GM10248 (cell line): ENCODE results near the gene CFHR2.
"Not testable (repeated sequence)": the region's sequence is repeated elsewhere in the genome, so short reads cannot be mapped to it uniquely, and the experiment has no call there.

Source experiments
- CTCF ChIA-PET: fragments of 300-600 bp; sonication (Branson Sonifier 250); formaldehyde crosslinking; extraction: SDS; loops from one replicate; lab custom pipeline; 2021; ENCODE audit warnings: antibody characterized with exemption; lab: Yijun Ruan, JAX
- POLR2A ChIA-PET: fragments of 350-650 bp; sonication (Branson Sonifier 250); formaldehyde crosslinking; extraction: SDS; loops from one replicate; lab custom pipeline; 2020; ENCODE audit warnings: antibody characterized with exemption; lab: Yijun Ruan, JAX
- DNase-seq: peaks from one replicate; pipeline ENCODE4 v3.0.0; 2012; ENCODE audit errors: extremely low spot score
- TF ChIP-seq, protein P1 (sequence below): IDR thresholded peaks from 2 replicates; pipeline ENCODE4 v1.5.1; 2012; ENCODE audit warnings: mild to moderate bottlenecking, low read depth; ENCODE audit errors: extremely low read depth, missing control alignments, control extremely low read depth

Gene CFHR2

DNA sequence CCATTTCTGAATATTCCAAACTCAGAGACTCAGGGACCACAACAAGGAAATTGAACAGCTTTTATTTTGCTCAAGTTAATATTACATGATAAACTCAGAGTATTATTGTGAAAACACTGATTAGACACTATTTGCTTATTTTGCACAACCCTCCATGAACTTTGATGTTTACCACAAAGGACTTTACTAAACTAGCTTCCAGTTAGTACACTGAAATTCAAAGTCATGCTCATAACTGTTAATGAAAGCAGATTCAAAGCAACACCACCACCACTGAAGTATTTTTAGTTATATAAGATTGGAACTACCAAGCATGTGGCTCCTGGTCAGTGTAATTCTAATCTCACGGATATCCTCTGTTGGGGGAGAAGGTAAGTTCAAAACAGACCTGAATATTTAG, at the start of gene CFHR2:
TSS of gene CFHR2 (plus strand) at position 171 of the 400 bp plus-strand sequence. CDS start at position 314, 143 bp downstream.
- CTCF ChIA-PET, DNase-seq, POLR2A ChIA-PET: not testable (repeated sequence)

DNA sequence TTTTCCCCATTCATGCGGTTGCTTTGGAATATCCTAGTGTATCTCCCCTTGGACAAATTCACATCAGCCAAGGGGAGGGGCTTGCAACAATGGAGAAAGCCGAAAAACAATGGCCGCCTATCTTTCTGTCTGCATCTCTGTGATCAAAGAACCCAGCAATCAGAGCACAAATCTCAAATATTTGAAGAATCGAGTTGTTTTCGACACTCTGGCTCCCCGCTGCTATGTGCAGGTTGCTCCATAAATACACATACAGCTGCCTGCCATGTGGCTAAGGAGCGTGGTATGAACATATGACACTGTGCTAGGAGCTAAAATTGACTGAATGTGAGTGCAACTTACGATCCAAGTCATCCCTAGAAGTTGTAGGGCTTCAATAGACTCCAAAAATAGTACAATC, 47.2 kb upstream of the CFHR2 start:
- CTCF ChIA-PET = no interaction called here
- POLR2A ChIA-PET = no interaction called here
- TF ChIP-seq, protein P1, sequence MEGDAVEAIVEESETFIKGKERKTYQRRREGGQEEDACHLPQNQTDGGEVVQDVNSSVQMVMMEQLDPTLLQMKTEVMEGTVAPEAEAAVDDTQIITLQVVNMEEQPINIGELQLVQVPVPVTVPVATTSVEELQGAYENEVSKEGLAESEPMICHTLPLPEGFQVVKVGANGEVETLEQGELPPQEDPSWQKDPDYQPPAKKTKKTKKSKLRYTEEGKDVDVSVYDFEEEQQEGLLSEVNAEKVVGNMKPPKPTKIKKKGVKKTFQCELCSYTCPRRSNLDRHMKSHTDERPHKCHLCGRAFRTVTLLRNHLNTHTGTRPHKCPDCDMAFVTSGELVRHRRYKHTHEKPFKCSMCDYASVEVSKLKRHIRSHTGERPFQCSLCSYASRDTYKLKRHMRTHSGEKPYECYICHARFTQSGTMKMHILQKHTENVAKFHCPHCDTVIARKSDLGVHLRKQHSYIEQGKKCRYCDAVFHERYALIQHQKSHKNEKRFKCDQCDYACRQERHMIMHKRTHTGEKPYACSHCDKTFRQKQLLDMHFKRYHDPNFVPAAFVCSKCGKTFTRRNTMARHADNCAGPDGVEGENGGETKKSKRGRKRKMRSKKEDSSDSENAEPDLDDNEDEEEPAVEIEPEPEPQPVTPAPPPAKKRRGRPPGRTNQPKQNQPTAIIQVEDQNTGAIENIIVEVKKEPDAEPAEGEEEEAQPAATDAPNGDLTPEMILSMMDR = no peak
- DNase-seq = no peak

DNA sequence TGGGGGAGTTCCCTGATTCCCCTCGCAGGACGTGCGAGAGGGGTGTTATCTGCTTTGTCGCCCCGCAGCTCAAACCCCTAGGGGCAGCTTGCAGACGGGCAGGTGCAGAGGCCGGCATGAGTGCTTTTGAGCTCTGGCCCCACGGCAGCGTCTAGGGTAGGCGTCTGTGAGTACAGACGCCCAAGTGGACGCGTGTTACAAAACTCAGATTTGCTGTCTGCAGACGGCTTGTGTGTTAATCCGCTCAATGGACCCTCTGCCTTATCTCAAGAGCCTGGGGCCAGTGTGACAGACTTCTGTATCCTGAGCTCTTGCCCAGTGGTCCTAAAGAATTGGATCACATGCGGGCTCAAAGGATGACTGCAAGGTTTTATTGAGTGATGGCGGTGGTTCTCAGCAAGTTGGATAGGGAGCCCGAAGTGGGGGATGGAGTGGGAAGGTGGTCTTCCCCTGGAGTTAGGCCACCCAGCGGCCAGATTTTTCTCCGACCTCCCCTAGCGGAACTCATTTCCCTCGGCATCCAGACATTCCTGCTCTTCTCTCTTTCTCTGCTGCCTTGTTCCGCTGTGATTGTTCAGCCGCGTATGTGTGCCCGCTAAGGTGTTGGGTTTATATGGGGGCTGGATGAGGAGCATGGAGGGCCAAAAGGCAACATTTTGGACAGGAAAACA, 46.2 kb upstream of the CFHR2 start:
- POLR2A ChIA-PET = no interaction called here
- TF ChIP-seq, protein P1 = no peak
- CTCF ChIA-PET = no interaction called here
- DNase-seq = no peak

DNA sequence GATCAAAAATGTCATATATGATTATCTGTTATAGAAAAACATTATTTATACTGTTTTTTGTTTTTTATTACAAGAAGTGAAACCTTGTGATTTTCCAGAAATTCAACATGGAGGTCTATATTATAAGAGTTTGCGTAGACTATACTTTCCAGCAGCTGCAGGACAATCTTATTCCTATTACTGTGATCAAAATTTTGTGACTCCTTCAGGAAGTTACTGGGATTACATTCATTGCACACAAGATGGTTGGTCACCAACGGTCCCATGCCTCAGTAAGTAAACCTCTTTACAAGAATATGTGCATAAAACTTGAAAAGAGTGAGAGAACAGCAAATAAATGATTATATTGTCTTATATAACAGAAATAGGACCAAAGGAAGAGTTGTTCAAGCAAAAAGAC, 41.2 kb upstream of the CFHR2 start:
- ChIA-PET POLR2A (no interaction called here), CTCF (no interaction called here)
- TF ChIP-seq, protein P1 = no peak
- no peak for DNase-seq

DNA sequence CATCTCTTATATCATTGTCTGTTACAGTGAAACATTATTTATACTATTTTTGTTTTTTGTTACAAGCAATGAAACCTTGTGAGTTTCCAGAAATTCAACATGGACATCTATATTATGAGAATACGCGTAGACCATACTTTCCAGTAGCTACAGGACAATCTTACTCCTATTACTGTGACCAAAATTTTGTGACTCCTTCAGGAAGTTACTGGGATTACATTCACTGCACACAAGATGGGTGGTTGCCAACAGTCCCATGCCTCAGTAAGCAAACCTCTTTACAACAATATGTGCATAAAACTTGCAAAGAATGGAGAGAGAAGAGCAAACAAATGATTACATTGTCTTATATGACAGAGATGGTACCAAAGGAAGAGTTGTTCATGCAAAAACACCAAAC, 33.3 kb upstream of the CFHR2 start:
- CTCF ChIA-PET = no interaction called here
- TF ChIP-seq, protein P1 = no peak
- DNase-seq = no peak
- POLR2A ChIA-PET = no interaction called here

DNA sequence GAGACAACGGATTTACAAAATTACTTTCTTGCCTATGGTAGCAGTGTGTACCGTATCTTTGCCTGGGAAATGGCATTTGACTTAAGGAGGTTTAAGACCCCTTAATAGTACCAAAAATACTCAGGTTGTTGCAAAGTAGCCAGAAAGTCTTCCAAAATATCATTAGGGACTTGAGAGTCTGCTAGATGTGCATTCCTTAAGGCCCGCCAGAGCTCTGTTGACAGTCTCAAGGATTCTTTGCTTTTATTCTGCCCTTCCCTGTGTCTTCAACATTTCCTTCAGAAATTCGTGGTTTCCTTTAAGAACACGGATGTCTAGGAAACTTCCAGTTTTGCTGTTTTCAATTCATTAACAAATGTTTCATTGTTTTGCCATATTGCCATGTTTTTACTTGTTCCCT, 31.3 kb upstream of the CFHR2 start:
- POLR2A ChIA-PET, DNase-seq, CTCF ChIA-PET: not testable (repeated sequence)

DNA sequence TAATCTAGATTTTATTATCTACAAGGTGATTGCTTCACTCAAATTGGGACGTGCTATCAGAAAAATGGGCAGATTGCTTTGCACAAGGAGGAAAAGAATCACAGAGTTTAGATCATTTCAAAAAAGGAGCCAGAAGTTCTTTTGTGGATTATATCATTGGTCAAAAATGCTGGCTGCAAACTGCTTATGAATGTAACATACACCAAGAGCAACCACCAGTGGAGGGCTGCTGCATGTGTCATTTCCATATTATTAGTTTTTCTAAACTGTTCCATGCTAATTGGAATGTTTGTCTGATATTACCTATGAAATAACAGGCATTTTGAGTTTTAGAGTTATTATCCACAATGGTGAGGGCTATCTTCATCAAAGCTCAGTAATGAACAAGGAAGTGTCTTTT, 16.7 kb upstream of the CFHR2 start:
- DNase-seq, CTCF ChIA-PET, POLR2A ChIA-PET: not testable (repeated sequence)

DNA sequence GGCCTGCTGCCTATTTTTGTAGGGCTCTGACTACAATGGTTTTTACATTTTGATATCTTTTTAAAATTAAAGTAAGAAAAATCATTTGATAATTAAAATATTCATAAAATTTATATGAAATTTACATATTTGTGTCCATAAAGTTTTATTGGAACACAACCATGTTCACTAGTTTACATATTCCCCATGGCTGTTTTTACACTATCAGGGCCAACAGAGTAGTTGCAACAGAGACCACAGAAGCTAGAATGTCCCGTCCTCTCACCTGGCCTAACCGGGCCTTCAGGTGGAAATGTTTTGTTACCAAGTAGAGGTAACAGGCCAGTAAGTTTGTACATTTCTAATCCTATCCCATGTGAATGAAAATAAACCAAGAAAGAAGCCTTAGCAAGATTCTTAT, 10.7 kb upstream of the CFHR2 start:
- DNase-seq, CTCF ChIA-PET, POLR2A ChIA-PET: not testable (repeated sequence)

DNA sequence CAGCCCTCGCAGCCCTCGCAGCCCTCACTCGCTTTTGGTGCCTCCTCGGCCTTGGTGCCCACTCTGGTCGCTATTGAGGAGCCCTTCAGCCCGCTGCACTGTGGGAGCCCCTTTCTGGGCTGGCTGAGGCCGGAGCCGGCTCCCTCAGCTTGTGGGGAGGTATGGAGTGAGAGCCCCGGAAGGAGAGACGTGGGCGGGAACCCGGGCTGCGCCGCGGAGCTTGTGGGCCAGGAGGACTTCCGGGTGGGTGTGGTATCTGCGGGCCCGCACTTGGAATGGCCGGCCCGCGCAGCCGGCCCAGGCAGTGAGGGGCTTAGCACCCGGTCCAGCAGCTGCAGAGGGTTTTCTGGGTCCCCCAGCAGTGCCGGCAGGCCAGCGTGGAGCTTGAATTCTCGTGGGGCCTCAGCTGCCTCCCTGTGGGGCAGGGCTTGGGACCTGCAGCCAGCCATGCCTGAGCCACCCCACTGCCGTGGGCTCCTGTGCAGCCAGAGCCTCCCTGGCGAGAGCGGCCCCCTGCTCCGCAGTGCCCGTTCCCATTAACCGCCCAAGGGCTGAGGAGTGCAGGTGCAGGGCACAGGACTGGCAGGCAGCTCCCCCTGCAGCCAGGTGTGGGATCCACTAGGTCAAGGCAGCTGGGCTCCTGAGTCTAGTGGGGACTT, 9.9 kb upstream of the CFHR2 start:
- CTCF ChIA-PET = no interaction called here
- TF ChIP-seq, protein P1 = no peak
- POLR2A ChIA-PET = no interaction called here
- no peak for DNase-seq

DNA sequence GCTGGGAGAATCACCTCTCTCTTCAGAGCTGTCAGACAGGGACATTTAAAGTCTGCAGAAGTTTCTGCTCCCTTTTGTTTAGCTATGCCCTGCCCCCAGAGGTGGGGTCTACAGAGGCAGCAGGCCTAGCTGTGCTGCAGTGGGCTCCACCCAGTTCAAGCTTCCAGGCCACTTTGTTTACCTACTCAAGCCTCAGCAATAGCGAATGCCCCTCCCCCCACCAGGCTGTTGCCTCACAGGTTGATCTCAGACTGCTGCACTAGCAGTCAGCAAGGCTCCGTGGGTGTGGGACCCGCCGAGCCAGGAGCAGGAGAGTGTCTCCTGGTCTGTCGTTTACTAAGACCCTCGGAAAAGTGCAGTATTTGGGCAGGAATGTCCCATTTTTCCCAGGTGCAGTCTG, 2.1 kb upstream of the CFHR2 start:
- DNase-seq, POLR2A ChIA-PET: not testable (repeated sequence)
- CTCF ChIA-PET = interaction anchor here (1.2 kb wide), 1 partner anchor 9 kb away, joined by 3 read pairs; no protein-coding TSS in a partner anchor
